Hepatic stellate cell (primary cell): ENCODE measurements around the gene POLR3B.
"Not testable (repeated sequence)": the region's sequence is repeated elsewhere in the genome, so short reads cannot be mapped to it uniquely, and the experiment has no call there.

ENCODE experiments used
- DNase-seq: peaks from one replicate; pipeline ENCODE4 v3.0.0; 2011; ENCODE audit warnings: low spot score

POLR3B gene

GRCh38 chr12:106465605-106466004, 108.1 kb downstream of the POLR3B start:
- DNase-seq: not testable (repeated sequence)

- not testable (repeated sequence) for DNase-seq
Observed at GRCh38 chr12:106475662-106476061, 118.1 kb downstream of the POLR3B start.

- DNase-seq: not testable (repeated sequence)
Observed at GRCh38 chr12:106477627-106478026, 120.1 kb downstream of the POLR3B start.

- DNase-seq: no peak
Observed at GRCh38 chr12:106480251-106480650, 122.7 kb downstream of the POLR3B start.

GRCh38 chr12:106481246-106481645, 123.7 kb downstream of the POLR3B start:
- no peak for DNase-seq

GRCh38 chr12:106487664-106488063, 130.1 kb downstream of the POLR3B start:
- DNase-seq: no peak

GRCh38 chr12:106488884-106489283, 131.3 kb downstream of the POLR3B start:
- no peak for DNase-seq

GRCh38 chr12:106490264-106490663, 132.7 kb downstream of the POLR3B start:
- DNase-seq: no peak

- DNase-seq: no peak
Observed at GRCh38 chr12:106492857-106493256, 135.3 kb downstream of the POLR3B start.

- no peak for DNase-seq
Observed at GRCh38 chr12:106493531-106493930, 136.0 kb downstream of the POLR3B start.

- DNase-seq: no peak
Observed at GRCh38 chr12:106495354-106495965, 137.9 kb downstream of the POLR3B start.

- DNase-seq: no peak
Observed at GRCh38 chr12:106498056-106498455, 140.5 kb downstream of the POLR3B start.

- no peak for DNase-seq
Observed at GRCh38 chr12:106499628-106500027, 142.1 kb downstream of the POLR3B start.

- DNase-seq: no peak
Observed at GRCh38 chr12:106506691-106507090, 149.1 kb downstream of the POLR3B start.

GRCh38 chr12:106508966-106509365, 151.4 kb downstream of the POLR3B start:
- DNase-seq: no peak

GRCh38 chr12:106511365-106511764, 153.8 kb downstream of the POLR3B start:
- DNase-seq: no peak

GRCh38 chr12:106517314-106517713, 159.8 kb downstream of the POLR3B start:
- DNase-seq: no peak

GRCh38 chr12:106519607-106520021, 162.1 kb downstream of the POLR3B start:
- DNase-seq: peak; percentile 23

- no peak for DNase-seq
Observed at GRCh38 chr12:106521901-106522300, 164.4 kb downstream of the POLR3B start.

GRCh38 chr12:106522708-106523107, 165.2 kb downstream of the POLR3B start:
- no peak for DNase-seq

- peak; percentile 17 for DNase-seq
Observed at GRCh38 chr12:106527356-106527755, 169.8 kb downstream of the POLR3B start.

- DNase-seq: no peak
Observed at GRCh38 chr12:106541201-106541600, 183.7 kb downstream of the POLR3B start.

- no peak for DNase-seq
Observed at GRCh38 chr12:106551410-106551809, 193.9 kb downstream of the POLR3B start.

- no peak for DNase-seq
Observed at GRCh38 chr12:106552228-106552627, 194.7 kb downstream of the POLR3B start.
